ENCODE data around the gene MED13L.

DNA sequence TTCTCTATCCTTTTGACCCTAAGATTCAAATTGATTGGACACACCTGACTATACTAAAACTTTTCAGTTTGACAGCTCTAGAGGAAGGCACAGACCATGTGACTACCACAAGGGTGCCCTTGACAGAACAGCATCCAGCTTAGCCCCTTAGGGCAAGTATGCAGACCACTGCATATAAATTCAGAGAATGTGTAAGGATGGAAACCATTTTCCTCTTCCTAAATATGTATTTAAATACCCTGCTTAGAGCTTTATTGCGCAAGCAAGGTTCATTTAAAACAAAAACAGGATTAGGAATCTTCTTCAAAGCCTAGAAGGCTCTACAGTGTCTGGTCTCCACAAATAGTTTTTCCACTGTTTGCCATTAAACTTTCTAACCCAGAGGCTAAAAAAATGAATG lies 202.8 kb downstream of the MED13L start:
- TF ChIP-seq POLR2A (IDR thresholded peaks at IDR 0.05), result no peak
- TF ChIP-seq, protein P1, sequence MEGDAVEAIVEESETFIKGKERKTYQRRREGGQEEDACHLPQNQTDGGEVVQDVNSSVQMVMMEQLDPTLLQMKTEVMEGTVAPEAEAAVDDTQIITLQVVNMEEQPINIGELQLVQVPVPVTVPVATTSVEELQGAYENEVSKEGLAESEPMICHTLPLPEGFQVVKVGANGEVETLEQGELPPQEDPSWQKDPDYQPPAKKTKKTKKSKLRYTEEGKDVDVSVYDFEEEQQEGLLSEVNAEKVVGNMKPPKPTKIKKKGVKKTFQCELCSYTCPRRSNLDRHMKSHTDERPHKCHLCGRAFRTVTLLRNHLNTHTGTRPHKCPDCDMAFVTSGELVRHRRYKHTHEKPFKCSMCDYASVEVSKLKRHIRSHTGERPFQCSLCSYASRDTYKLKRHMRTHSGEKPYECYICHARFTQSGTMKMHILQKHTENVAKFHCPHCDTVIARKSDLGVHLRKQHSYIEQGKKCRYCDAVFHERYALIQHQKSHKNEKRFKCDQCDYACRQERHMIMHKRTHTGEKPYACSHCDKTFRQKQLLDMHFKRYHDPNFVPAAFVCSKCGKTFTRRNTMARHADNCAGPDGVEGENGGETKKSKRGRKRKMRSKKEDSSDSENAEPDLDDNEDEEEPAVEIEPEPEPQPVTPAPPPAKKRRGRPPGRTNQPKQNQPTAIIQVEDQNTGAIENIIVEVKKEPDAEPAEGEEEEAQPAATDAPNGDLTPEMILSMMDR (IDR thresholded peaks at IDR 0.05), result no peak

Measured in thyroid gland (tissue), 4 donors.